ENCODE measurements around the gene MOB3A.

Gene MOB3A

DNA sequence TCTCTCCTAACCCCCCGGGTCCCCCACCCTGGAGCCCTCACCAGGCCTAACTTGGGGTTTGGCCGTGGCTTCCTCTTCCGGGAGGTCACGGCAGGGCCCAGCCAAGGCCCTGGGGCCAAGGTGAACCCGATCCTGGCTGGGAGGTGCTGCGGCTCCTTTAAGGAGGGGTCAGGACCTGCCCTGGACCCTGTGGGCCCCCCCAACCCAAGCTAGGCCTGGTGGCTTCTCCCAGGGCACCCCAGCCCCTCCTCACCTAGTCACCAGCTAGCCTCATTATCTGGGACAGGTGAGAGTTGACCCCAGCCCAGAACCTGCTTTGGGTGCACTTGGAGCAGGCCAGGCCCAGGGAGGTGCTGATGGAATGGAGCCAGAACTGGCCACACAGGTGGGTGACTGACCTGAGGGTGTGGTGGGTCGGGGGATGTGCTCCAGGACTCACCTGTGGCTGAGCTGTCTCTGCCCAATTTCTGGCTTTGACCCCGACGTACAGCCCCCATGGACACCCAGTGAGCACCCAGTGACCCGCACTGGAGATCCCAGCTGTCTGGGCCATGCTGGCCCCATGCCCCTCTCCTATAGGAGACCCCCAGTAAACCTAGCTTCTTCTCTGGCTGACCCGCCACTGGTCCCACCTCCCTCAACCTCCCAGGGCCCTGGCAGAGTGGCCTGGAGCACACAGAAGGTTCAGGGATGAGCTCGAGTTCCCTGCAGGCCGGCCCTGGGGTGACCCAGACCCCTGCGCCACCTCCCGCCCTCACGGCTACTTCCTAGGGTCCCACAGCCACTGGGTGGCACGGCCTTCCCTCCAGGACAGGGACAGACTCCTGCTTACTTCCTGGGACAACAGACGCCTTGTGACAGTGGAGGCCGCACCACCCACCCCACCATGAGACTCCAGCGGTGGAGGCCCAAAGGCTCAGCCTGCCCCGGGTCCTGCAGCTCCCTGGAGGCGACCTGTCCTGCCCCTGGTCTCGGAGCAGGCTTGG, 38.3 kb downstream of the MOB3A start:
- DNase-seq: no peak

DNA sequence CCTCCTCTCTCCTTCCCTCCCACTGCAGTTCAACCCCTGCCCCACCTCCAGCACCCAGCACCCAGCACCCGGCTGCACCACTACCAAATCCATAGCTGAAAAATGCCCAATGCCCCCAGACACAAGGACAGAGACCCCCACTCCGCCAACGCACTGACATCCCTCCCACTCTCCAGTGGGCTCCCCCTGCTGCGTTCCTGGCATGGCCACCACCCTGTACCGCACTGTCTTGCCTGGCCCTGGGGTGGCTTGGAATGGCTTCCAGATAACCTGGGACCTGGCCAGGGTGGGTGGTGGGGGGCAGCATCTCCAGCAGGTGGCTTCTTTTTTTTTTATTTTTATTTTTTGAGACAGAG, 39.3 kb downstream of the MOB3A start:
- no peak for DNase-seq

DNA sequence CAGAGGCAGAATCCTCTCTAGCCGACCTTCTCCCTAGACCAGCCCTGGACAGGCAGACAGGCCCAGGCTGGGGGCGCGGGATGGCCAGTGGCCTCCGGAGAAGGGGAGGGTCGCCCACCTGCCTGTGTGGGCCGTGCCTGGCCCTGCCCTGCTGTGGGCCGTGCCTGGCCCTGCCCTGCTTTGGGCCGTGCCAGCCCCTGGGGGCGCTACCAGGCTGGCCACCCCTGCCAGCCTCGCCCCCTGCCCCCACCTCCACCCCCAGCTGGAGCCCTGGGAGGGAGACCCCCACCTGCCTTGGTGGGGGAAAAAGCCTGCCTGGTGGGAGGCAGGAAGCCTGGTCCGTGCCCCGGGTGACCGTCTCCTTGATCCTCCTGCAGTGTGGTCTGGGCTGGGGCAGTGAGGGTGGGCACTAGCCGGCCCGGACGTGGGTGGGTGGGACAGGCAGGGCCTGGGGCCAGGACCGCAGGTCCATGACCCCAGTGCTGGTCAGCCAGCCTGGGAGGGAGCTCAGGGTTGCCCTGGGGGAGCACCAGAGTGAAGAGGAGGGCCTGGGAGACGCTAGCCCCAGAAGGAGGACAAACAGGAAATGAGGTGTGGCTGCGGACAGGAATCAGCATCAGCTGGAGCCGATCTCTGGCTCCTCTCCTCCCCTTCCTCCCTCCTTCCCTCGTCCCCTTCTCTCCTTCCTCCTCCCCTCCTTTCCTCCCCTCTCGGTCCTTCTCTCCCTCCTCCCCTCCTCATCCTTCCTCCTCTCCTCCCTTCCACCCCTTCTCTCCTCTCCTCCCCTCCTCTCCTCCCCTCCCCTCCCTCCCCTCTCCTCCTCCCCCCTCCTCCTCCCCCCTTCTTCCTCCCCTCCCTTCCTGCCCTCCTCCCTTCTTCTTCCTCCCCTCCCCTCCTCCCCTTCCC, 39.9 kb downstream of the MOB3A start:
- DNase-seq: no peak

DNA sequence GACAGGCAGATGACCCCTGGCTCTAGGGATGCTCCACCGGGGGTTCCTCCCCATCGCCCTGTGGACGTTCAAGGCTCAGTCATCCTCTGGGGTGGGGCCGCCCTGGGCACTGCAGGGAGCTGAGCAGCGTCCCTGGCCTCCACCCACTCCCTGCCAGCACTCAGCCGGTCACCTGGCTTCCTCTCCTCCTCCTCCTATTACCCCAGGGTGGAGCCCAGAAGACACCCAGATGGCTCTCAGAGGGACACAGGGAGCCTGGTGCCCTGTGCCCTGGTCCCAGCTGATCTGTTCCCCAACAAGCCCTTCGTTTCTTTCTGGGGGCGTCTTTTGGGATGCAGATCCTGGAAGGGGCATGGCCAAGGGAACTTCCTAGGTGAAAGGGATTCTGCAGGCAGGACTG, 41.4 kb downstream of the MOB3A start:
- no peak for DNase-seq

DNA sequence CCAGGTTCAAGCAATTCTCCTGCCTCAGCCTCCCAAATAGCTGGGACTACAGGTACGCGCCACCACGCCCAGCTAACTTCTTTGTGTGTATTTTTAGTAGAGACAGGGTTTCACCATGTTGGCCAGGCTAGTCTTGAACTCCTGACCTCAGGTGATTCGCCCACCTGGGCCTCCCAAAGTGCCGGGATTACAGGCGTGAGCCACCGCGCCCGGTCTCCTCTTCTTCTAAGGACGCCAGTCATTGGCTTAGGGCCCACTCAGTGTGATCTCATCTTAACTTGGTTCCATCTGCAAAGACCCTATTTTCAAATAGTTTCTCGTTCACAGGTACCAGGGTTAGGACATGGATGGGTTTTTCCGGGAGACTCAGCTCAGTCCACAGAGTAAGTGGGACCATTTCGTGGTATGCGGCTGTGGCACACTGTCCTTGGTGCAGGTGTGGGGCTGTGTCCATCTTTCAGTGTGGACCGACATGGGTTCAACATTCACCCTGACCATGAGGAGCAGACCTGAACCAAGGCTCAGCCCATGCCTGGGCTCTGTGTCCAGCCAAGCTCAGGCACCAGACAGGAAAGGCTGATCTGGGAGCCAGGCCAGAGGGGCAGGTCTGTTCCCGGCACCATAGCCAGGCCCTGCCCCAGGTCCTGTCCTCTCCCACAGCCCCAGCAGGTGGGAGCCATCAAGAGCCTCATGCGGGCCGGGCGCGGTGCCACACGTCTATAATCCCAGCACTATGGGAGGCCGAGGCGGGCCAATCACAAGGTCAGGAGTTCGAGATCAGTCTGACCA, 42.3 kb downstream of the MOB3A start:
- DNase-seq: no peak

DNA sequence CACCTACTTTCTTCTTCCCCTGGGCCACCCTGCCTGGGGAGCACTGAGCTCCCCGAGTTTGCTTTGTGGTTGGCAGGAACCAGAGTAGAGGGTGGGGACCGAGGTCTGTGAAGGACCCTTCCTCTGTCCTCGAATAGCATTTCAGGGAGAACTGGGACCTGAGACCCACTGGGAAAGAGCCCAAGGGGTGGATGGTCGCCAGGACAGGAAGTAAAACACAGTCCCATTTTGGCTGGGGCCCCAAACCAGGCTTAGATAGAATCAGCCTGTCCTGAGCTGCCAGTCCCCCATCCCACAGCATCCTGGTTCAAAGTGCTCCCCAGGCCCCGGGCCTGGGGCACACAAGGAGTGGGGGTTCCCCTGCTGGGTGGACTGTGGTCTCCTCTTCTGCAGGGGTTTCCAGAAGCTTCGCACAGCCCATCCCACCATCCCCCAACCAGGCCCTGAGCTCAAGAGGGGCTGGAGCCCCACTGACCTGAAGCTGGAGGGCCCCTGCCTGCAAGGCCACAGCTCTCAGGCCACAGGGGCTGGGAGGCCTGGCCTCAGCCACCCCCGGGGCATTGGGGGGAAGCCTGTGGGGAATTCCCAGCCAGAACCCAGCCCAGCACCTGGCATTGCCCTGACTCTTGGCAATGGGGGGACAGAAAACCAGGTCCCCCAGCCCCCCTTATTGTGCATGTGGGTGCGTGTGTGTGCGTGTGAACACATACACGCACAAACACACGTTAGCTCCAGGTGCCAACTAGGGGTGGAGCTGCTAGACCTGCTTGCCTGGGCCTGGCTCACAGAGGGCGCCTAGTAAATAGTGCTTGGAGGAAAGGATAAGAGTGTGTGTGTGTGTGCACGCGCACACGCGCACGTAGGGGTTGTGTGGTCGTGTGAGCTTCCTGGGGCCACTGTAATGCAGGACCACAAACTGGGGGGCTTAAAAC, 44.1 kb downstream of the MOB3A start:
- no peak for DNase-seq

DNA sequence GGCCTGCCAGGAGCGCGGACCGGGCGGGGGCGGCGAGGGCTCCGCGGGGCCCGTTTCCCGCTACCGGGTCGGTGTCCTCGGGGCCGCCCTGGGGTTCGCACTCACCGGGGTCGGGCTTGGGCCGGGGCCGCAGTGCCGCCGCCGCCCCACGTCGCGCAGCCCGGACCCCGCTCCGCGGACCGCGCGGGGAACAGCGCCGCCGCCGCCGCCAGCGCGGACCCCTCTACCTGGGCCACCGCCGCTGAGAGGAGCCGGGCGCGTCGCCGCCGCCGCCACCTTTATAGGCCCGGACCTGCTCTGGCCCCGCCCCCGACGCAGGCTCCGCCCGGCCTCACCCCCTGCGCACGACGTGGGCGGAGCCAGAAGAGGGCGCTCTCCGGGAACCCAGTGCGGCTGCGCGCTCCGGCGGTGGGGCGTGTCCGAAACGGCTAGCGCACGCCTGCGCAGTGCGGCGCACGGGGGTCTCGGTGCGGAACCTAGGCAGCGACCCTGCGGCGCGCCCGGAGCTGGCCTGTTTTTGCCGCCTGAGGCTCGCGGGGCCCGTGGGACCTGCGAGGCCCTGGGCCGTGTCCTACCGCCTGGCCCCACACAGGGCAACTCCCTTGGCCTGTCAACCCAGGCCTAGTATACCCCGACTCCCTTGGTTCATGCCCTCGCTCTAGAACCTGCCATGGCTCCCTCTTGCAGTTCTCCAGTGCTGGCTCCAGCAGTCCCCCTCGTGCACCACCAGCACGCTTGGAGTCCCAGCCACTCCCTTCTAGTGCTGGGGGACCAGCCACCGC, 44.9 kb downstream of the MOB3A start, which contains the start of gene MKNK2:
Gene MKNK2, minus strand, starts transcription at position 254 of the 782 bp plus-strand sequence. CDS start 393 bp downstream, outside the sequence.
- DNase-seq: peak; percentile 63

DNA sequence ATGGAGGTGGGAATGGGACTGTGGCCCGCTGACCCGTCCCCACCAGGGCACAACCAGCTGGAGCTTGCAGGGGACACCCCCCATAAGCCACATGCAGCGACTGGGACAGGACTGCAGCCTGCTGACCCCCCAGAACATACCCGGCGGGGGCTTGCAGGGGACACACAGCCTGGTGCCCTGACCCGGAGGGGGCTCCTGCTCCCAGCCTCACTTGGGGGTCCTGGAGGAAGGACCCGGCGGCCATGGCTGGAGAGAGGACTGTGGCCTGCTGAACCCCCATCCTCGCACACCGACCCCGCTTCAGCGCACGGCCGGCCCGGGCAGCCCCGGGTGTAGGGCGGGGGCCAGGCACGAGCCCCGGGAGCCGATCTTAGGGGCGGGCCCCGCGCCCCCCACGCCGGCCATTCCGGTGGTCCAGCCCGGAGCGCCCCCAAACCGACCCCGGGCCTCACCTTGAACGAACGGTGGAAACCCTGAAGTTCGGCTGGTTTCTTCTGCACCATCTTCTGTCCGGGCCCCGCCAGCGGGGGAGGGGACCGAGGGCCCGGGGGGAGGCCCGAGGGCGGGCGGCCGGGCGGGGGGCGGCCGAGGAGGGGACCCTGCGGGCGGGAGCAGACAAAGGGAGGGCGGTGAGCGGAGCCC, 45.7 kb downstream of the MOB3A start:
- DNase-seq: no peak

DNA sequence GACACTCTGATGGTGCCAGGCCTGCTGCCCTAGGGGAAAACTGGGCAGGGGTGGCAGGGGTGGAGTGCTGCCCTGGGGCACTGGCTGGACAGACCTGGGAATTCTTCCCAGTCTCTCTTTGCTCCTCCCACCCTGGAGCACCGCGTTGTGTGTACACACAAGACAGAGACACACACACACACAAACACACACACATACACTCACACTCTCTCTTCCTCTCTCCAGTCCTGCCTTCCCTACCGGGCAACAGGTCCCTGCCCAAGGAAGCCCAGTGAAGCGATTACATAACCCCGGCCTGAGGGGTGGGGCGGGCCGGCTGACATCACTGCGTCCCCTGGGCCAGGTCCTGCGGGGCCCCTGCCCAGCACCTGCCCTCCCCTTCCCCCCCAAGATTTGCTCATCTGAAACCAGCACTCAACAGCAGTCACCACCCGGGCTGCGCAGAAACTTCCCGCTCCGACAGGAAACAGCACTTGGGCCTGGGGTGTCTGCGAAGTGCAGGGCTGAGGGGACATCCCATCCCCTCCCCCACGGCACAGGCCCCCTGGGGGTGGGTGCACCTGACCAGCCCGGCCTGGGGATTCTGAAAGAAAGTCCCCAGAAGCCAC, 46.3 kb downstream of the MOB3A start:
- DNase-seq: no peak

DNA sequence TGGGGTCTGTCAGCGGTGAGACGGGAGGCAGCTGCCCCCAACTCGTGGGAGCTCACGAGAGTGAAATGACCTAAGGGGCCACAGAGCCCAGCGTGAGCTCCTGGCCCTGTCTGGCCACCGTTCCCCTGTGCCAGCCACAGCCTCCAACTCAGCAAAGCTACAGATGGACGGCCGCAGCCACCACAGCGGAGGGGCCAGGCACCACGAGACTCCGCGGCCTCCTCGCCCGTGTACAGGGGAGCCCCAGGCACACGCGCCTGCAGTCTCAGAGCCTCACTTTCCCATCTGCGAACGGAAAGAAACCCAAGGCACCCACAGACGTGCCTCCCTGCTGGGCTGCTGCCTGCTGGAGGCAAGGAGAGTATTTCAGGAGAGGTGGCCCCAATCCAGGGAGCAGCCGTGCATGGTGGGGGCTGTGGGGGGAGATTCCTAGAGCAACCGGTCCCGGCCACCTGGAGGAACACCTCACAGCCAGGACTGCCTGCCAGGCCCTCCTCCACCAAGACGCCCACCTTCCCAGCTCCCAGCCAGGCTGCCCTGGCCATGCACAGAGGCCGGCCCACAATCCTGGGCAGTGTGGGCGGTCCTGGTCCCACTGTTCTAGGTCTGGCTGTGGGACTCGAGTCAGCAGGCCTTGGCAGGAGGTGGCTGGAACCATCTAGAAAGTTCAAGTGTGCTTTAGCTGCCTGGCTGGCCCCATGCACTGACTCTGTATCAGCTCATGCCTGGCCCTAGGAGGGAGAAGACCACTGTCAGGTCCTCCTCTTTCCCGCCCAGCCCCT, 47.0 kb downstream of the MOB3A start:
- no peak for DNase-seq

DNA sequence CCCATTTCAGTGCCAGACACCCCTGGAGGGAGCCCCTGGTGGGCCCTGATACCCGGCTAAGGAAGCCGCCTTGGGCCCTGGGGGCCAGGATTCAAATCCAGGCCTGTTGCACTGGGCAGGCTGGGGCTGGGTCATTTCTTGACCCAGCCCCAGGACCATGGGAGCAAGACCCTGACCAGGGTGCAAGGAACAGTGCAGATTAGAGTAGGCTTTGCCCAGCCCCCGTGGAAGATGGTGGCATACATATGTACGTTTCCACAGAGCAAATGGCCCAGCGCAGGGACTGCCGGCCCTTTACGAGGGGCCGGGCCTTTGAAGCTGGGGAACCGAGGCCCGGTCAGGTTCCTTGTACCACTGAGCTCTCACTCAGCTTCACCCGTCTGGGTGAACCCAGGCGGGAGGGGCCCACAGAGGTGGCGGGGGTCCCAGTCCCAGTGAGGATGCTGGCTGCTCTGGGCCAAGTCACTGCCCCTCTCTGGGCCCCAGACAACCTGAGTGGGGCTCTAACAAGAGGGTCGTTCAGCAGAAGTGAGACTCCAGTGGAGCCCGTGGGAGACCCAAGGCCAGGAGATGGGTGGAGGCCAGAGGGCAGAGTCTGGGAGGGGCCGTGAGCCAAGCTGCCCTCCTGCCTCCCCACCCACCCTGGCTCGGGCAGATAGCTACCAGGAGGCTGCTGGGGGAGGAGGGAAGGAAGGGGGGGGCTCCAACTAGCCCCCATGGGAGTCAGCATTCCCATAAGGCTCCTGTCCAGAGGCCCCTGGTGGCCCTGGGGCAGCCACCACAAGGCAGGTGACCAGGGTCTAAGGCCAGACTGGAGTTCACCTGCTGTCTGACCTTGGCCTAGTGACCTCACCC, 47.8 kb downstream of the MOB3A start:
- DNase-seq: no peak

DNA sequence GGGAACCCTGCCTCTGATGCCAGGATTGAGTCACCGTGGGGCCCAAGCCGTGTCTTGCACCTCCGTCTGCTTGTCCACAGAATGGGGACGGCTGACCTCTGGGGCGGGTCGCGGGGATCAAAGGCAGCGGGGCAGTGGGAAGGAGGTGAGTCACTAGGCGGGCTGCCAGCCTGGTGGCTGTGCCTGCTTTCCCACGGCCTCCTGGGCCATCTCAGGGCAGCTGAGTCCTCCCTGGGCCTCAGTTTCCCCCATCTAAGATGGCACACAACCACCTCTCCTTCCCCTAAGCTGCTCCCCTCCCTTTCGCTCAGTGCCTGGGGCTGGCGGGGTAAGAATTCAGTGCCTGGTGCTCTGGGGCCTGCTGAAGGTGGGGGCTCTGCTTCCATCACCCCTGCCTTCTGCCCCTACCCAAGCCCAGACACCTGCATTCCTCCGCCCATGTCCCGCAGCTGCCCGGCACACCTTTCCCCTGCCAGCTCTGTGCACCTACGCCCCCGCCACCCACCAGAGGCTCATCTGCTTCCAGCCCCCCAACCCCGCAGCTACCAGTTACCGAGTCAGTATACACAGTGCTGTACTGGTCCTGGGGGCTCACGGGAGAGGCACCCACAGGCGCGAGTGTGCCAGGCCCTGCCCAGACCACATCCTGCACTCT, 48.5 kb downstream of the MOB3A start:
- DNase-seq: no peak

DNA sequence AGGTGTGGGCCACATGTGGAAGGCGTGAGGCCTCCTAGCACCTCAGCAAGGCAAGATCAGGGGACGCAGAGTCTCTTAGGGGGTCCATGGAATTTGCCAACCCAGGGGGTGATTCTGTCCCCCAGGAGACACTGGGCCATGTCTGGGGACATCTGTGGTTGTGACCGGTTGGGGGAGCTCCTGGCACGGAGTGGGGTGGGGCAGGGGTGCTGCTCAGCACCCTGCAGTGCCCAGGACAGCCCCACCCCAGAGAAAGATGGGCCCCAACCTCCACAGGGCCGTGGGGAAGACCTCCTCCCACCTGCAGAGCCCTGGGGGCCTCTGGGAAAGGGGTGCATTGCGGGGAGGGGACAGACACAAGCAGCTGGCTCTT, 49.1 kb downstream of the MOB3A start:
- no peak for DNase-seq

DNA sequence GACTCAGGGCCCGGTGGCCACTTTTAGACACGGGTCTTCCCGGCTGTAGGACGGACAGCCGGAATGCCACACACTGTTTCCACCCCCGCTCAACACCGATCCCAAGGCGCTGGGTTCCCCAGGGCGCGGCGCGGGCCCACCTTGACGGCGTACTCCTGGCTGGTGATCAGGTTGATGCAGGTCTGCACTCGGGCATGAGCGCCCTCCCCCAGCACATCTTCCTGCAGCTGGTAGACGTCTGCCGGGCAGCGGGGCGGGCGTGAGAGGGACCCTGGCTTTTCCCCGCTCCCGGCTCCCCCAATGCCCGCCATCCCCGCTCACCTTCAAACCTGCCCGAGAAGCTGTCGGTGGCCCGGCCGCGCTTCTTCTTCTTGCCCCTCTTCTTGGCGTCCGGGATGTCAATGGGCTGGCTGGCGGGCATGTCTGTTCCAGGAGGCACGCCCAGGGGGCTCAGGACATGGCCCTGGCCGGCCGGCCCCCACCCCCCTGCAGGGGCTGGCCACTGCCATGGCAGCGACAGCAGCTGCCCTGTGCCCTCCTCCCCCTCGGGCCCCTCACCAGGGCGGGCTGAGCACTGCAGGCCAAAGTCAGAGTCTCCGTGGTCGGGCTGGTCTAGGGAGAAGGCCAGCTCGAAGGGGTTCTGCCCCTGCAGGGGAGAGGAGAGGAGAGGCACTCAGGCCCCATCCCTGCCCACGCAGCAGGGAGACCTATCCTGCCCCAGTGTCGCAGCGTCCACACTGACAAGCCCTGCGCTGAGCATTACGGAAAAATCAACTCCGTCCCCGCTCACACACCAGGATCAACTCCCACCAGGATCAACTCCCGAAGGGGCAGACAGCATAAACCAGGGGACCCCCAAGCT, 49.8 kb downstream of the MOB3A start:
- no peak for DNase-seq

DNA sequence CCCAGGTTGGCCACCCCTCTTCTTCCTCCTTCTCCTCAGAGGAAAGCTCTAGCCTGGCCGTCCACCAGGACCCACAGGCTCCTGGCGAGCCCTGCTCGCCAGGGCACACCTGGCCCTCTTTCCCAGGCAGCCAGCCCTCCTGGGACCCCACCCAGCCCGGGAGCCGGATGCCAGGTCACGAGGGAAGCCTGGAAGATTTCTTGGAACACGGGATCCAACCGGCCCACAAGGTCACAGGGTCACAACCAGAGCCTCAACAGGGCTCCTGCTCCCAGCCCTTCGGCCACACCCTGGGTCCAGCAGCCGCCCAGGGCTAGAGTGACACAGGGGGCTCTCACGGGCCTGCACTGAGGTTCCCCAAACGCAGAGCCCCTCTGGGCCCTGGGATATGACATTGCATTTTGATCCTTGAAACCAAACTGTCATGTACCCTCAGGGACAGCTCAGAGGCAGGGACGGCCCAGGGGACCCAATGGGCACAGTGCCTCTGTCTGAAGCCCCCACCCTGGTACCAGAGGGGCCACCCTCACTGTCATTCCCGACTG, 50.6 kb downstream of the MOB3A start:
- DNase-seq: no peak
